Measurements from ENCODE around the gene MANBA.
"Not testable (repeated sequence)": the region's sequence is repeated elsewhere in the genome, so short reads cannot be mapped to it uniquely, and the experiment has no call there.

MANBA gene

DNA sequence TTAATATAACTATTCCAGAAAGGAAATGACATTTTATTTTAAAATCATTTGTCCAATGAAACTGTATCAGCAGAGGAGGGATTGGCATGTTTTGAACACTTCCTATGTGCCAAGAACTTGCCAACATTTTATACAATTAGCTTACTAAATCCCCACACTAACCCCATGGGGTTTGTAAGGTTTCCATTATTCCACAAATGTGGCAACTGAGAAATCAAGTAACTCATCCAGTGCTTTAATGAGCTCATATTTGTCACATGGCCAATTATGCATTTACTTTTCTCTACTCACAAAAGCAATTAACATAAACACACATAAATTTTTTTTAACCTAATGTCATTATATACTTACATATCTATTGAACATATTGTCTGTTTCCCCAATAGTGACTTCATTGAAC is 37.3 kb downstream of the MANBA start:
- no peaks in the 10 kb centered on the region for H3K9me3 ChIP-seq
- intact Hi-C loops (cut with DNase I; ENCODE audit: low total_unique reads), result no loop called here
- TF ChIP-seq, protein P1, sequence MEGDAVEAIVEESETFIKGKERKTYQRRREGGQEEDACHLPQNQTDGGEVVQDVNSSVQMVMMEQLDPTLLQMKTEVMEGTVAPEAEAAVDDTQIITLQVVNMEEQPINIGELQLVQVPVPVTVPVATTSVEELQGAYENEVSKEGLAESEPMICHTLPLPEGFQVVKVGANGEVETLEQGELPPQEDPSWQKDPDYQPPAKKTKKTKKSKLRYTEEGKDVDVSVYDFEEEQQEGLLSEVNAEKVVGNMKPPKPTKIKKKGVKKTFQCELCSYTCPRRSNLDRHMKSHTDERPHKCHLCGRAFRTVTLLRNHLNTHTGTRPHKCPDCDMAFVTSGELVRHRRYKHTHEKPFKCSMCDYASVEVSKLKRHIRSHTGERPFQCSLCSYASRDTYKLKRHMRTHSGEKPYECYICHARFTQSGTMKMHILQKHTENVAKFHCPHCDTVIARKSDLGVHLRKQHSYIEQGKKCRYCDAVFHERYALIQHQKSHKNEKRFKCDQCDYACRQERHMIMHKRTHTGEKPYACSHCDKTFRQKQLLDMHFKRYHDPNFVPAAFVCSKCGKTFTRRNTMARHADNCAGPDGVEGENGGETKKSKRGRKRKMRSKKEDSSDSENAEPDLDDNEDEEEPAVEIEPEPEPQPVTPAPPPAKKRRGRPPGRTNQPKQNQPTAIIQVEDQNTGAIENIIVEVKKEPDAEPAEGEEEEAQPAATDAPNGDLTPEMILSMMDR (IDR thresholded peaks at IDR 0.05), result no peak
- no peak overlapping the region for H3K27ac ChIP-seq
- peaks cover 0 to 5% (median 2%) of the 10 kb centered on the region in 4 donors for H3K4me1 ChIP-seq
- H3K27me3 ChIP-seq, result no peaks in the 10 kb centered on the region
- no peak for DNase-seq
- no peak overlapping the region for H3K4me3 ChIP-seq
- peaks cover 8 to 15% (median 8%) of the 10 kb centered on the region in 3 donors for H3K36me3 ChIP-seq

DNA sequence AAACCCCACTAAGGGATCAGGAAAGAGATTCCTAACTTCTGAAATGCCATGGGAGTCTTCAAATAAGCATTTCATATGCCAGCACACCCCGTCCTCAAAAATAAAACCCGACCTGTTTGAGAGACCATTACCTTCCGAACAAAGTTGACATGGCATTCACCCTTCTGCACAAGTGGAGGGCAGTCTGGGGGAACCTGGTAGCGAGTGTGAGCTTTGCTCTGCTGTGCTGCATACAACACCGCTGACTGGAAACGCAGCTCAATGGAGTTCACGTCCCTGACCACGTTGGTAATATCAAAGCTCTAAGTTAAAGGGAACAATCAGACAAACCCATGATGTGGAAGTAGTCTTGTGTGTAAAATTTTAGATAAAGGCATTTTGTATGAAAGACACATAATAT is 38.0 kb downstream of the MANBA start:
- peaks cover 8 to 15% (median 15%) of the 10 kb centered on the region in 3 donors for H3K36me3 ChIP-seq
- H3K27ac ChIP-seq, result no peak overlapping the region
- H3K27me3 ChIP-seq, result no peaks in the 10 kb centered on the region
- intact Hi-C loops (cut with DNase I; ENCODE audit: low total_unique reads), result no loop called here
- peaks cover 0 to 5% (median 2%) of the 10 kb centered on the region in 4 donors for H3K4me1 ChIP-seq
- no peaks in the 10 kb centered on the region for H3K9me3 ChIP-seq
- no peak for DNase-seq
- TF ChIP-seq, protein P1 (IDR thresholded peaks at IDR 0.05), result no peak
- H3K4me3 ChIP-seq, result no peak overlapping the region

DNA sequence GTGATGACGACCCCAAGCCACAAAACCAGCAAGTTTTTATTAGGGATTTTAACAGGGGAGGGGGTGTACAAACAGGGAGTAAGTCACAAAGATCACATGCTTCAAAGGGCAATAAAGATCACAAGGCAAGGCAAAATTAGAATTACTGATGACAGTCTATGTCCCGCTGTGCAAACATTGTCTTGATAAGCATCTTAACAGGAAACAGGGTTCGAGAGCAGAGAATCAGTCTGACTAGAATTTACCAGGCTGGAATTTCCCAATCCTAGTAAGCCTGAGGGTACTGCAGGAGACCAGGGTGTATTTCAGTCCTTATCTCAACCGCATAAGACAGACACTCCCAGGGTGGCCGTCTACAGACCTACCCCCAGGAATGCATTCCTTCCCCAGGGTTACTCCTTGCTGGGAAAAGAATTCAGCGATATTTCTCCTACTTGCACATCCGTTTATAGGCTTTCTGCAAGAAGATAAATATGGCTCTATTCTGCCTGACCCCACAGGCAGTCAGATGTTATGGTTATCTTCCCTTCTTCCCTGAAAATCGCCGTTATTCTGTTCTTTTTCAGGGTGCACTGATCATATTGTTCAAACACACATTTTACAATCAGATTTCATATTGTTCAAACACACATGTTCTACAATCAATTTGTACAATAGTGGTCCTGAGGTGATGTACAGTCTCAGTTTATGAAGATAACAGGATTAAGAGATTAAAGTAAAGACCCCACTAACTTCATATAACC is 41.8 kb downstream of the MANBA start:
- H3K27ac ChIP-seq; intact Hi-C loops (cut with DNase I; ENCODE audit: low total_unique reads); H3K27me3 ChIP-seq; H3K9me3 ChIP-seq; H3K4me3 ChIP-seq; DNase-seq; H3K4me1 ChIP-seq: not testable (repeated sequence)
- H3K36me3 ChIP-seq, result peaks cover 8 to 16% (median 15%) of the 10 kb centered on the region in 3 donors

DNA sequence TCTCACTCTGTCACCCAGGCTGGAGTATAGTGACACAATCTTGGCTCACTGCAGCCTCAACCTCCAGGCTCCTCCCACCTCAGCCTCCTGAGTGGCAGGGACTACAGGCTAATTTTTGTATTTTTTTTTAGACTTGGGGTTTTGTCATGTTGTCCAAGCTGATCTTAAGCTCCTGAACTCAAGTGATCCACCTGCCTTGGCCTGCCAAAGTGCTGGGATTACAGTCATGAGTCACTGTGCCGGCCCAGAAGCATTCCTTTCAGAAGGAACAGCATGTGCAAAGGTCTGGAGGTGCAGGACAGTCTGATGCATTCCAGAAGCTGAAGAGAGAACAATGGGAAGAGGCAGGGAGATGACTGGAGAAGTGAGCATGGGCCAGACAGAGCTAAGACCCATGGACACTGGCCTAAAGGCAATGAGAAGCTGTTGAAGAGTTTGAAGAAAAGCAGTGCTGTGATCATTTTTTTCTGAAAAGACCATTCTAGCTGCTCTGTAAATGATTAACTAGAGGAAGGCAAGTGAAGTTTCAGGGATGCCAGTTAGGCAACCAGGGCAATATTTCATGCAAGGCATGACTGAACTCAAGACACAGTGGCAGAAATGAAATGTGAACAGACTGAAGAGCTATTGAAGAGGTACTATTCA is 43.2 kb downstream of the MANBA start:
- DNase-seq, result no peak
- Histone ChIP-seq H3K9me3 (no peaks in the 10 kb centered on the region), H3K4me1 (no peaks in the 10 kb centered on the region), H3K27ac (no peak overlapping the region), H3K36me3 (peaks cover 8 to 28% (median 12%) of the 10 kb centered on the region in 3 donors), H3K4me3 (no peak overlapping the region), H3K27me3 (no peaks in the 10 kb centered on the region)
- TF ChIP-seq, protein P1 (IDR thresholded peaks at IDR 0.05), result no peak
- intact Hi-C loops (cut with DNase I; ENCODE audit: low total_unique reads), result no loop called here

DNA sequence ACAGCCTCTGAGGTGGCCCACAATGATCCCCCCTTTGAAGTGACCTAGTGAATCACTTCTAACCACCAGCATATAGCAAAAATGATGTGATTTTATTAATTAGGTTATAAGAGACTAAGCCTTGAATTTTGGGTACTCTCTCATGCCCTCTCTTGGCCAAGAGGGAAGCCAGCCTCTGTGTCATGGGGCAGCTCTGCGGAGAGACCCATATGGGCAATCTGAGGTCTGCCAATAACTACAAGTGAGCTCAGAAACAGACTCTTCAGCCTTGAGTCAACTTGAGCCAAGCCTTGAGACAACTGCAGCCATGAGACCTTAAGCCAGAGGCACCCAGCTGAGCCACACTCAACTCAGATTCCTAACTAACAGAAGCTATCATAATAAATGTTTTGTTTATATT is 45.7 kb downstream of the MANBA start:
- H3K27ac ChIP-seq, result no peak overlapping the region
- no peaks in the 10 kb centered on the region for H3K27me3 ChIP-seq
- H3K36me3 ChIP-seq, result peaks cover 0 to 30% (median 19%) of the 10 kb centered on the region in 3 donors
- H3K4me3 ChIP-seq, result no peak overlapping the region
- no peak for DNase-seq
- intact Hi-C loops (cut with DNase I; ENCODE audit: low total_unique reads), result no loop called here
- no peaks in the 10 kb centered on the region for H3K9me3 ChIP-seq
- no peaks in the 10 kb centered on the region for H3K4me1 ChIP-seq
- TF ChIP-seq, protein P1 (IDR thresholded peaks at IDR 0.05), result no peak

DNA sequence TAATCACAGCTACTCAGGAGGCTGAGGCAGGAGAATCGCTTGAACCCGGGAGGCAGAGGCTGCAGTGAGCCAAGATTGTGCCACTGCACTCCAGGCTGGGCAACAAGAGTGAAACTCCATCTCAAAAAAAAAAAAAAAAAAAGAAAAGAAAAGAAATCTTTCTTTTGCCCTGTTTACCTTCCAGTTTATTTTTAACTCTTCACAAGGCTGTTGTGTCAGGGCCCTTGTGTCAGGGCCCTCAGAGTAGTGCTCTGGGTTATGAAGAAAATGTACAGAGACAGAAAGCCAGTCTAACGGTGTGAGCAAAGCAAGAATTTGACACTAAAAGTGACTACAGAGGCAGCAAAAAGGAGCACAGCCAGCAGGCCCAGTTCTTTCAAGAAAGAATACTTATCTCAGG is 47.0 kb downstream of the MANBA start:
- intact Hi-C loops (cut with DNase I; ENCODE audit: low total_unique reads); H3K4me1 ChIP-seq; H3K9me3 ChIP-seq; H3K4me3 ChIP-seq; H3K27me3 ChIP-seq; DNase-seq; H3K27ac ChIP-seq: not testable (repeated sequence)
- peaks cover 0 to 22% (median 7%) of the 10 kb centered on the region in 3 donors for H3K36me3 ChIP-seq
